Kidney capillary endothelial cell (primary cell): ENCODE measurements around the gene RFWD3.
A peak's percentile ranks its signal among the peaks of the same experiment; 100 is the strongest.

Source experiments
- DNase-seq: peaks from one replicate; pipeline ENCODE4 v3.0.0-alpha.2; 2018; ENCODE audit warnings: low spot score

RFWD3 gene

GRCh38 chr16:74622005-74622404, 44.7 kb downstream of the RFWD3 start:
- DNase-seq, result no peak

- DNase-seq, result no peak
Observed at GRCh38 chr16:74617206-74617788, 49.4 kb downstream of the RFWD3 start.

- DNase-seq, result no peak
Observed at GRCh38 chr16:74611721-74612120, 55.0 kb downstream of the RFWD3 start.

GRCh38 chr16:74608944-74609343, 57.7 kb downstream of the RFWD3 start:
- no peak for DNase-seq

- no peak for DNase-seq
Observed at GRCh38 chr16:74608381-74608780, 58.3 kb downstream of the RFWD3 start.

- DNase-seq, result no peak
Observed at GRCh38 chr16:74607962-74608356, 58.7 kb downstream of the RFWD3 start.

GRCh38 chr16:74607310-74607961, 59.2 kb downstream of the RFWD3 start:
- DNase-seq, result no peak

GRCh38 chr16:74606521-74607309, 60.0 kb downstream of the RFWD3 start, which contains the start of gene GLG1:
Gene GLG1, minus strand, starts transcription at chr16:74607114. Its CDS starts 20 bp downstream, at chr16:74607094.
- DNase-seq, result peak; percentile 86

GRCh38 chr16:74605746-74606520, 60.7 kb downstream of the RFWD3 start:
- DNase-seq, result no peak

GRCh38 chr16:74605332-74605731, 61.3 kb downstream of the RFWD3 start:
- DNase-seq, result no peak

GRCh38 chr16:74603848-74604247, 62.8 kb downstream of the RFWD3 start:
- DNase-seq, result no peak

- DNase-seq, result no peak
Observed at GRCh38 chr16:74601126-74601871, 65.4 kb downstream of the RFWD3 start.

GRCh38 chr16:74596586-74596985, 70.1 kb downstream of the RFWD3 start:
- DNase-seq, result no peak

GRCh38 chr16:74592847-74593246, 73.8 kb downstream of the RFWD3 start:
- no peak for DNase-seq

GRCh38 chr16:74591876-74592650, 74.6 kb downstream of the RFWD3 start:
- DNase-seq, result no peak

- no peak for DNase-seq
Observed at GRCh38 chr16:74586948-74587347, 79.7 kb downstream of the RFWD3 start.

GRCh38 chr16:74585846-74586443, 80.7 kb downstream of the RFWD3 start:
- DNase-seq, result no peak

GRCh38 chr16:74583926-74584666, 82.6 kb downstream of the RFWD3 start:
- no peak for DNase-seq

- no peak for DNase-seq
Observed at GRCh38 chr16:74582970-74583369, 83.7 kb downstream of the RFWD3 start.

- DNase-seq, result no peak
Observed at GRCh38 chr16:74580833-74581232, 85.8 kb downstream of the RFWD3 start.
